Muscle layer of colon (tissue), 2 donors: ENCODE data around the gene ADAM15.

ENCODE experiments used
- H3K27ac ChIP-seq: one replicate; pipeline ENCODE4 v1.7.0; 2013; ENCODE audit warnings: low read depth, mild to moderate bottlenecking, low read length, moderate library complexity
- H3K27me3 ChIP-seq, 2 donors: one replicate each; pipeline ENCODE4 v1.7.0; 2013; ENCODE audit warnings: low read length in 2 of 2, mild to moderate bottlenecking in 2 of 2; ENCODE audit not compliant: insufficient read depth in 2 of 2, control insufficient read depth in 1 of 2
- H3K36me3 ChIP-seq: one replicate; pipeline ENCODE4 v1.7.0; 2013; ENCODE audit warnings: mild to moderate bottlenecking, low read length; ENCODE audit not compliant: insufficient read depth
- H3K4me1 ChIP-seq: one replicate; pipeline ENCODE4 v1.7.0; 2013; ENCODE audit warnings: mild to moderate bottlenecking, low read length; ENCODE audit not compliant: insufficient read depth
- H3K4me3 ChIP-seq, 2 donors: one replicate each; pipeline ENCODE4 v1.7.0; 2013; ENCODE audit warnings: low read length in 2 of 2, low read depth in 1 of 2, mild to moderate bottlenecking in 1 of 2, moderate library complexity in 1 of 2
- H3K9ac ChIP-seq: one replicate; pipeline ENCODE4 v1.7.0; 2013; ENCODE audit warnings: low read length
- H3K9me3 ChIP-seq: one replicate; pipeline ENCODE4 v1.7.0; 2013; ENCODE audit warnings: mild to moderate bottlenecking, low read length
- donor health status: abdominal sarcoma.
- donor health status: Adenocarcinoma of cecum.

ADAM15 gene

DNA sequence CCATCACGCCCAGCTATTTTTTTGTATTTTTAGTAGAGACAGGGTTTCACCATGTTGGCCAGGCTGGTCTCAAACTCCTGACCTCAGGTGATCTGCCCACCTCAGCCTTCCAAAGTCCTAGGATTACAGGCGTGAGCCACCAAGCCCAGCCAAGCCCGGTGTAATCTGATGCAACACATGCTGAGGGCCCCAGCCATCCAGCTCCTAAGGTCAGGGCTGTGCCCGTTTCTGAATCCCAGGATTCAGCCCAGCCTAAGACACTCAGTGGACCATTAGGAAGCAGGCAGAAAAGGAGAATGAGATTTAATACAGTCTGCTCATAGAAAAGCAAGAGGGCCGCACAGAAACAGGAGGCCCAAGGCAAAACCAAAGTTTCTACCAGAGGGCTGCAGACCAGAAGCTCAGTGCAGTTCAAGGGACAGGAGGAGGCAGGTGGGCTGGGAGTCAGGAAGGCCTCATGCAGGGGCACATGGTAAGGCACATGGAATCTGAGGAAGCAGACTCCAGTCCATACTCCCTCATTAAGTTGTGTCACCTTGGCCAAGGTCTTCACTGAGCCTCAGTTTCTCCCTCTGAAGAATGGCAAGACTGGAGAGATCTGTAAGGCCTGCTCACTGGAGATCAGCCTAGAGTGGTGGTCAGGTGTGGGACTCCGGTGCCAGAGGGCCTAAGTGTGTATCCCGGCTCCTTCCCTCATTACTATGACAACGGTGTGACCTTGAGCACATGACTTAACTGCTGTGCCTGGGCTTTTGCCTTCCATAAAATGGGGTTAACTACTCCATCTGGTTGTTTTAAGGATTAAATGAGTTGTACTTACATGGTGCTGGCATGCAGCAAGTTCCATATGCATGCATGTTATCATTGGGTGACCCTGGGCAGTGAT lies 2.4 kb upstream of the ADAM15 start:
- Histone ChIP-seq H3K4me1 (peaks cover 17% of the 10 kb centered on the region), H3K27ac (no peak overlapping the region), H3K27me3 (no peaks in the 10 kb centered on the region), H3K9ac (no peak overlapping the region), H3K4me3 (no peak overlapping the region), H3K36me3 (peaks cover 4% of the 10 kb centered on the region), H3K9me3 (no peaks in the 10 kb centered on the region)

DNA sequence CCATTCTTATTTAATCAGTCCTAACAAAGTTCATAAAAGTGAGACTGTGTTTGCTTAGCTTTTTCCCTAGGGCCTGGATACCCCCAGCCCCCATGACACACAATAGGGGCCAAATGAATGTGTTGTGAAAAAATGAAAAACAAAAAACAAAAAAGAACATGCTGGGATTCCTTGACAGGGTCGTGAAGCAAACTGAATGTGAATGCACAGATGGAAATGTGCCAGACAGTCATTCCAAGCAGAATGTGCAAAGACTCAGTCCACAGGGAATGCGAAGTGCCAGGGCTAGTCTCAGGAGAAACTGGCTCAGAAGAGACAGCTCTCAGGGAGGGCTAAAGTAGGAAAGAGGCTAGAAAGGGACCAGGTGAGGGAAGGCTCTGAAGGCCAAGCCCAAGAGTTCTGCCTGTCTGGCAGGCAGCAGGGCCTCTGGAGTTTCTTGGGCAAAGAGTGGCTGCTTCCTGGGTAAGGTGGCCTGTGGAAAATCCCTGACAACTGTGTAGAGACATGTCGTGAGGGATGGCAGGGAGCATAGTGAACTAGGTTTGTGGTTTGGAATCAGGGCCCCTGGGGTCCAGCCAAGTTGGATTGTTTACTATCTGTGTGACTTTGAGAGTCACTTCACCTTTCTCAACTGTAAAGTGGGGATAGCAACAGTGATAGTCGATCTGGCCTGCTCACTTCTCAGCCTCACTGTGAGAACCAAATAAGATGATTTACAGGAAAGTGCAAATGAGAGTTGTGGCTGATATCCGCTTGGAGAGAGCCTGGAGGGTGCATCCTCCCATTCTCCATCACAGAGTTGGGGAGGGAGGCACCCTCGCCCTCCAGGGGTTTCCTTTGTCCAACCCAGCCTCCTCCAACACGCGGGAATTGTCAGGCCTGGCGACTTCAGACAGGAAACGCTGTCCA lies 1.2 kb upstream of the ADAM15 start:
- Histone ChIP-seq H3K36me3 (peaks cover 4% of the 10 kb centered on the region), H3K27ac (peak overlapping the region; percentile 92), H3K9me3 (no peaks in the 10 kb centered on the region), H3K4me1 (peaks cover 17% of the 10 kb centered on the region), H3K4me3 (peak overlapping the region; percentile 58 to 77), H3K9ac (peak overlapping the region; percentile 12), H3K27me3 (no peaks in the 10 kb centered on the region)

DNA sequence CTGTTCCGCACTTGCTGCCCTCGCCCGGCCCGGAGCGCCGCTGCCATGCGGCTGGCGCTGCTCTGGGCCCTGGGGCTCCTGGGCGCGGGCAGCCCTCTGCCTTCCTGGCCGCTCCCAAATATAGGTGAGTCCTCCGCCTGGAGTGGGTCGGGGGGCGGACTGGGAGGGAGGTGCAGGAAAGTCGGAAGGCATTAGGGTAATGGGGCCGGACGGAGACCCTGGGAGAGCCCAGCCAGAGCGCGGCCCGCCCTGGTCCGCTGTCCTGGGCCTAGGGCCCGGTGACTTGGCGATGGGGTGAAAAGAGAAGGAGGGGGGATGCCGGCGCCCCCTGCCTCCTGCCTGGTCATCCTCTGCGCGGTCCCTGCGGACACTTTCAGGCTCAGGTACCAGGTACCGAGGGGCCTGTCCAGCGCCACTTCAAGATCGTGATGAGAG lies 243 bp downstream of the ADAM15 start:
- peak overlapping the region; percentile 62 for H3K27ac ChIP-seq

DNA sequence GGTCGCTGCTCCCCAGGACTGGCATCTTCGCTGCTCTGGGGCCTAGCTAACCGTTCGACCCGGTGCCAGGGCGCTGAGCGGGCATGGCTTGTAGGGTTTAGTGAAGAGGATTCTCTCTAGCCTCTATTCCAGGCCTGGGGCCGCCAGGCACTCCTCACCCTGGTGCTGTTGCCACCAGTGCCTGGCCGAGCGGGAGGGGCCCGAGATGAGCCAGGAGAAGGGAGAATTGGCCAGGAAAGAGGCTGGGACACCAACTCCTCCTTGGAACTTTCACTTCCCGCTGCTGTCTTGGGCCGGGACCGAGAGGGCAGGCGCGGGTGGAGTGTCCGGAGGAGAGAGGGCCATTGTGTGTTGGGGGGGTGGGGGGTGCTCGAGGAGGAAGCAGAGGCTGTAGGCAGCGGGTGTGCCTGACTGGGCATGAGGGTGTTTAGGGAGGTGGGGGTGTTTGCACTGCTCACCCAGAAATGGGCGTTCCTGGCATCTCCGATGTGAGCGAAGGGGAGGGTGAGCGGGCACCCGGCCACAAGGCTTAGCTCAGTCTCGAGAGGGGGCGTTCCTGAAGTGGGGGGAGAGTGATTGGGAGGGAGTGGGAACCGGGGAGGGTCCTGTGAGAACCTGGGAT lies 772 bp downstream of the ADAM15 start:
- H3K4me1 ChIP-seq: peaks cover 17% of the 10 kb centered on the region

More for the DNA sequence above, 243 bp downstream of the ADAM15 start:
- no peaks in the 10 kb centered on the region for H3K27me3 ChIP-seq
- H3K4me1 ChIP-seq: peaks cover 17% of the 10 kb centered on the region
- H3K9ac ChIP-seq: peak overlapping the region; percentile 61
- H3K4me3 ChIP-seq: peak overlapping the region; percentile 59 to 93
- no peaks in the 10 kb centered on the region for H3K9me3 ChIP-seq
- H3K36me3 ChIP-seq: peaks cover 4% of the 10 kb centered on the region

DNA sequence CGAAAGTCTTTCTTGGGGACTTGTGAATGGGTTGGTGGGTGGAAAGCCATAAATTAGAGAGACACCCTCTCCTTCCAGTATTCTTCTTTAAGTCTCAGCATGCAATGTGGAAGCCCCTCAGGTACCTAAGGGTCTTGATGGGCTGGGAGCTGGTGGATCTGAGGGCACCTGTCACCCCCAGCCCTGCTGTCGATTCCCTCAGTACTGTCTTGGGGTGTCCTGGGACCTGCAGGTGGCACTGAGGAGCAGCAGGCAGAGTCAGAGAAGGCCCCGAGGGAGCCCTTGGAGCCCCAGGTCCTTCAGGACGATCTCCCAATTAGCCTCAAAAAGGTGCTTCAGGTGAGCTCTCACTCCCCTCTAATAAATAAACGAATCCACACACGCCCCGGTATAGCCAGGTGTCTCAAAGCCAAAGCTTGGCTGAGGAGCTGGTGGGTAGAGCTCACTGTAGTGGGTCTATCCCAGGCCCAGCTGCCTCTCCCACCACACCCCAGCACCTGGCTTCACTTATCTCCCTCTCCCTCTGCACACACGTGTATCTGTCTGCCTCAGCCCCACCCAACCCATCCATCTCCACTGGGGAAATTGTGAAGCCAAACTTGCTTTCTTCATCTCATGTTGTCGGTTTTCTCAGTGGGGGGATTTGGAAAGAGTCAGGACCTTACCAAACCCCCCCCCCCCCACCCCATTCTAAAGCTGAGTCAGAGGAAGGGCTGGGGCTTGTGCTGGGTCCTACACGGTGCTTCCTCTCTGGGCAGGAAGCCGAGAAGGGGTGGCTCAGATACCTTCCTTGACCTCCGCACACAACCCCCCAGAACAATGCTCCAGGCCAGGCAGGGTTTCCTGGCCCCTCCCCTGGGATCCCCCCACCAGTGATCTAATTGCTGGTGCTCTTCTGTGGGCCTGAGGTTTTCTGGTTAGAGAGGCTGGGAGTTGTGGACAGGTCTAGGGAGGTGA lies 1.6 kb downstream of the ADAM15 start:
- Histone ChIP-seq H3K27ac (peak overlapping the region; percentile 62), H3K4me1 (peaks cover 17% of the 10 kb centered on the region), H3K27me3 (no peaks in the 10 kb centered on the region), H3K9ac (peak overlapping the region; percentile 61), H3K36me3 (peaks cover 7% of the 10 kb centered on the region), H3K4me3 (peak overlapping the region; percentile 59 to 93), H3K9me3 (no peaks in the 10 kb centered on the region)

More for the DNA sequence above, 772 bp downstream of the ADAM15 start:
- H3K9me3 ChIP-seq: no peaks in the 10 kb centered on the region
- peak overlapping the region; percentile 62 for H3K27ac ChIP-seq
- peaks cover 4% of the 10 kb centered on the region for H3K36me3 ChIP-seq
- peak overlapping the region; percentile 59 to 93 for H3K4me3 ChIP-seq
- H3K9ac ChIP-seq: peak overlapping the region; percentile 61
- no peaks in the 10 kb centered on the region for H3K27me3 ChIP-seq

DNA sequence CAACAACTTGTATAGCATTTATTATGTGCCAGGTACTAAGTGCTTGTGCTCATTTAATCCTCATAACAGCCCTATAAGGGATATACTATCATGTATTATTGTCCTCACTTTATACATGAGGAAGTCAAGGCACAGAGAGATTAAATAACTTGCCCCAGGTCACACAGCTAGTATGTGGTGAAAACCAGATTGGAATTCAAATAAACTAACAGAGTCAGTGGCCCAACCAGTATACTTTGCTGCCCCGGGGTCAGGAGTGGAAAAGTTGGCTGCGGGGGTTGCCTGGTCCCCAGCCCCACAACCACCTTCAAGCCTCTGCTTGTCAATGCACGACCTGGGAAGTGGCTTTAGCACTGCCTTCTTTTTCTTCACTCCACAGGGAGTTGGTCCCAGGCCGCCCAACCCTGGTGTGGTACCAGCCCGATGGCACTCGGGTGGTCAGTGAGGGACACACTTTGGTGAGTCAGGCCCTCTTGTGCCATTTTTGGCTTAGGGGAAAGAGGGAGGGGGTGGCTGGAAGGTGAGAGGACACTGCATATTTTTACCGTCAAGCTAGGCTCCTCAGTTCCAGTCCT lies 2.5 kb downstream of the ADAM15 start:
- no peak overlapping the region for H3K4me3 ChIP-seq
- H3K9ac ChIP-seq: no peak overlapping the region
- H3K27ac ChIP-seq: no peak overlapping the region
- H3K36me3 ChIP-seq: peaks cover 14% of the 10 kb centered on the region
- H3K27me3 ChIP-seq: no peaks in the 10 kb centered on the region
- no peaks in the 10 kb centered on the region for H3K9me3 ChIP-seq
- H3K4me1 ChIP-seq: peaks cover 17% of the 10 kb centered on the region

DNA sequence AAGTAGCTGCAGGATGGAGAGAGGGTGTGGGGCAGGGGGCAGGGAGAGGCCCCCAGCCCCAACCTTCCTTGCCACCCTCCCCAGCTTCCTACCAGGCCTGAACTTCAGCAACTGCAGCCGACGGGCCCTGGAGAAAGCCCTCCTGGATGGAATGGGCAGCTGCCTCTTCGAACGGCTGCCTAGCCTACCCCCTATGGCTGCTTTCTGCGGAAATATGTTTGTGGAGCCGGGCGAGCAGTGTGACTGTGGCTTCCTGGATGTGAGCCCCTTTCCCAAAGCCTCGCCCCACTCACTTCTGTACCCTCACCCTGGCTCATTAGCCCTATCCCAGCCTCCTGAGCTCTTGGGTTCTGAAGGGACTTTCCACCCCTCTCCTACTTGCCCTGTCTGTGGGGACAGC lies 6.0 kb downstream of the ADAM15 start:
- peaks cover 25% of the 10 kb centered on the region for H3K36me3 ChIP-seq
- no peak overlapping the region for H3K27ac ChIP-seq
- peaks cover 0 to 5% of the 10 kb centered on the region in 2 donors for H3K27me3 ChIP-seq

DNA sequence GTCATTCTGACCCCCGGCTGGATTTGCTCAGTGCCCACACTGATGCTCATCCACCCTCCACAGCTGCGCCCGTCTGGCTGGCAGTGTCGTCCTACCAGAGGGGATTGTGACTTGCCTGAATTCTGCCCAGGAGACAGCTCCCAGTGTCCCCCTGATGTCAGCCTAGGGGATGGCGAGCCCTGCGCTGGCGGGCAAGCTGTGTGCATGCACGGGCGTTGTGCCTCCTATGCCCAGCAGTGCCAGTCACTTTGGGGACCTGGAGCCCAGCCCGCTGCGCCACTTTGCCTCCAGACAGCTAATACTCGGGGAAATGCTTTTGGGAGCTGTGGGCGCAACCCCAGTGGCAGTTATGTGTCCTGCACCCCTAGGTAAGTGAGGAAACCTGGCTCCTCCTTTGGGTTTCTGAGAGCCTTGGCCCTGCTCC lies 6.7 kb downstream of the ADAM15 start:
- peaks cover 25% of the 10 kb centered on the region for H3K36me3 ChIP-seq
- peaks cover 13% of the 10 kb centered on the region for H3K4me1 ChIP-seq
- H3K27ac ChIP-seq: no peak overlapping the region
- peaks cover 0 to 8% of the 10 kb centered on the region in 2 donors for H3K27me3 ChIP-seq
- H3K4me3 ChIP-seq: no peak overlapping the region
- no peaks in the 10 kb centered on the region for H3K9me3 ChIP-seq
- H3K9ac ChIP-seq: no peak overlapping the region

More for the DNA sequence above, 6.0 kb downstream of the ADAM15 start:
- H3K4me3 ChIP-seq: no peak overlapping the region
- no peaks in the 10 kb centered on the region for H3K9me3 ChIP-seq
- H3K9ac ChIP-seq: no peak overlapping the region
- H3K4me1 ChIP-seq: peaks cover 15% of the 10 kb centered on the region

DNA sequence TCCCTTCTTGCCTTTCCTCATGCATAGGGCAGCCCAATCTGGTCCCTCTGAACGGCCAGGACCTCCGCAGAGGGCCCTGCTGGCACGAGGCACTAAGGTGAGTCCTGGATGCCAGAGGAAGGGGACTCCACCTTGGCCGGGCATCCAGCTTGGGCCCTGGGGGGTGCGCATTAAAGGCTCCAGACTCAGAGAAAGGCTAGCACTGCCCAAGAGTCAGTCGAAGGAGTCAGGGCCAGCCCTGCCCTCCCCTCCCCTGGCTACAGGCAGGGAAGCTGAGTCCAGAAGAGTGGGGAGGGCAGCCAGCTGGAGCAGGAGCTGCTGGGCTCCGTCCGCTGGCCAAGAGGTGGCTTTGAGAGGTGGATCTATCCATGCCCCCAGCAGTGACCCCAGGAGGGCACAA lies 9.6 kb downstream of the ADAM15 start:
- H3K4me3 ChIP-seq: no peak overlapping the region
- H3K9ac ChIP-seq: no peak overlapping the region

More for the DNA sequence above, 9.6 kb downstream of the ADAM15 start:
- Histone ChIP-seq H3K9me3 (no peaks in the 10 kb centered on the region), H3K27ac (no peak overlapping the region), H3K36me3 (peaks cover 20% of the 10 kb centered on the region), H3K27me3 (peaks cover 0 to 8% of the 10 kb centered on the region in 2 donors), H3K4me1 (peaks cover 28% of the 10 kb centered on the region)
